ENCODE results near the gene DCTN4. TPM values are rescaled to one million over a fixed set of nuclear protein-coding genes. Genes with fewer than 3 reads are reported as not detected.

The DCTN4 gene
- total RNA-seq, 1 experiment from 2014 or later = 43.9 TPM

DNA sequence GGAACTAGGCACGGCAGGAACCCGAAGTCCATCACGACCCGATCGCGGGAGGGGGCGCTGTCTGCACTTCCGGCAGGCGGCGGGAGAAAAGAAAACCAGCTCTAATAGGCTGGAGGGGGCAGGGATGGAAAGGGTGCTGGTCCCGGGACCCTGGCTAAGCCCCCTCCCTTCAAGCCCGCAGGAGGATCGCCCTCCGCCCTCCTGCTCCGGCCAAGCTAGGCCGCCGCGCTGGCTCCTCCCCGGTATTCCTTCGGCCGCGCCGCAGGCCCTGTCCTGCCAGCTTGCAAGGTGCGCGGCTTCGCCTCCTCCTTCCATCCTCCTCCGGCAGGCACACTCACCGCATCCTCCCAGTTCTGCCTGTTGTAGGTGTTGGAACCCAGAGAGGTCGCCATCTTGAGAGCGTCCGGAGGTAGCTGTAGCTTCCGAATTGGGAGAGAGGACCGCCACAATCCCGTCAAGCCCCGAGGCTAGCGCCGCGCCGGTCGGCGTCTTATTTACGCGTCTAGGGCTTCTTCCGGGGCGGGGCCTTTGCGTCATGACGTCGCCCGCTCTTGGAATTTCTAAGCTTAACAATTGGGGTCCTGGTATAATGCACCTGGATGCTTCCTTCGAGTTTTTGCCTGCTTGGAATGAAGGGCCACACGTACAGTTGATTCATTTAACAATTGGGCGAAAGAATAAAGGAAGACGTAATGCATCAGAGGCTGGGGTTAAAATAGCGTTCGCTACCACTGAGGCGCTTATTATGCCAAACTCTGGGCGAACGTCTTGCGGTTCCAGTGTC lies 58.0 kb downstream of the DCTN4 start, which contains the start of gene RBM22:
RBM22 (minus strand) TSS at position 469 of the 784 bp plus-strand sequence; CDS start at position 392, 77 bp downstream.
- ChIA-PET POLR2A (interaction anchor here (0.5 to 1.9 kb wide), 20 partner anchors 12 to 718 kb away, joined by 3 to 26 read pairs (median 4); partner anchors contain the start of genes DCTN4, RPS14 and SMIM3), CTCF (interaction anchor here (0.6 to 2.7 kb wide), 39 partner anchors 8 to 414 kb away, joined by 3 to 31 read pairs (median 4); partner anchors contain the start of genes DCTN4, IRGM, MYOZ3 and SMIM3)
- Mint-ChIP-seq H3K4me1 (peaks cover 2% of the 10 kb centered on the region; the same call in 1 of the 2 replicates), H3K36me3 (peaks cover 28% of the 10 kb centered on the region), H3K9me3 (no peaks in the 10 kb centered on the region), H3K27me3 (ENCODE audit: low read depth) (no peaks in the 10 kb centered on the region; the same call in 1 of the 2 replicates), H3K27ac (no peak within 1 kb of the TSS), H3K4me3 (no peak within 1 kb of the TSS)
- DNase-seq (ENCODE audit: low spot score) = peak; percentile 92
- peak; percentile 95 for ATAC-seq
- no peak for TF ChIP-seq ATF1 (CRISPR knock-in tag; IDR thresholded peaks at IDR 0.05)
- TF ChIP-seq RELA (CRISPR knock-in tag; IDR thresholded peaks at IDR 0.05; ENCODE audit: borderline replicate concordance) = no peak
- no peak for TF ChIP-seq TEAD4 (CRISPR knock-in tag; IDR thresholded peaks at IDR 0.05)
- TF ChIP-seq, protein P1, sequence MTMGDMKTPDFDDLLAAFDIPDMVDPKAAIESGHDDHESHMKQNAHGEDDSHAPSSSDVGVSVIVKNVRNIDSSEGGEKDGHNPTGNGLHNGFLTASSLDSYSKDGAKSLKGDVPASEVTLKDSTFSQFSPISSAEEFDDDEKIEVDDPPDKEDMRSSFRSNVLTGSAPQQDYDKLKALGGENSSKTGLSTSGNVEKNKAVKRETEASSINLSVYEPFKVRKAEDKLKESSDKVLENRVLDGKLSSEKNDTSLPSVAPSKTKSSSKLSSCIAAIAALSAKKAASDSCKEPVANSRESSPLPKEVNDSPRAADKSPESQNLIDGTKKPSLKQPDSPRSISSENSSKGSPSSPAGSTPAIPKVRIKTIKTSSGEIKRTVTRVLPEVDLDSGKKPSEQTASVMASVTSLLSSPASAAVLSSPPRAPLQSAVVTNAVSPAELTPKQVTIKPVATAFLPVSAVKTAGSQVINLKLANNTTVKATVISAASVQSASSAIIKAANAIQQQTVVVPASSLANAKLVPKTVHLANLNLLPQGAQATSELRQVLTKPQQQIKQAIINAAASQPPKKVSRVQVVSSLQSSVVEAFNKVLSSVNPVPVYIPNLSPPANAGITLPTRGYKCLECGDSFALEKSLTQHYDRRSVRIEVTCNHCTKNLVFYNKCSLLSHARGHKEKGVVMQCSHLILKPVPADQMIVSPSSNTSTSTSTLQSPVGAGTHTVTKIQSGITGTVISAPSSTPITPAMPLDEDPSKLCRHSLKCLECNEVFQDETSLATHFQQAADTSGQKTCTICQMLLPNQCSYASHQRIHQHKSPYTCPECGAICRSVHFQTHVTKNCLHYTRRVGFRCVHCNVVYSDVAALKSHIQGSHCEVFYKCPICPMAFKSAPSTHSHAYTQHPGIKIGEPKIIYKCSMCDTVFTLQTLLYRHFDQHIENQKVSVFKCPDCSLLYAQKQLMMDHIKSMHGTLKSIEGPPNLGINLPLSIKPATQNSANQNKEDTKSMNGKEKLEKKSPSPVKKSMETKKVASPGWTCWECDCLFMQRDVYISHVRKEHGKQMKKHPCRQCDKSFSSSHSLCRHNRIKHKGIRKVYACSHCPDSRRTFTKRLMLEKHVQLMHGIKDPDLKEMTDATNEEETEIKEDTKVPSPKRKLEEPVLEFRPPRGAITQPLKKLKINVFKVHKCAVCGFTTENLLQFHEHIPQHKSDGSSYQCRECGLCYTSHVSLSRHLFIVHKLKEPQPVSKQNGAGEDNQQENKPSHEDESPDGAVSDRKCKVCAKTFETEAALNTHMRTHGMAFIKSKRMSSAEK (CRISPR knock-in tag; IDR thresholded peaks at IDR 0.05; ENCODE audit: borderline replicate concordance) = no peak
- TF ChIP-seq ZNF263 (CRISPR knock-in tag; IDR thresholded peaks at IDR 0.05; ENCODE audit: low read depth) = no peak
- TF ChIP-seq TCF7 (CRISPR knock-in tag; IDR thresholded peaks at IDR 0.05; ENCODE audit: low read depth) = no peak
- no peak for TF ChIP-seq JAZF1 (CRISPR knock-in tag; IDR thresholded peaks at IDR 0.05)
- peak; percentile 55; the same call in 1 of the 2 replicates for TF ChIP-seq ESRRA (CRISPR knock-in tag; IDR thresholded peaks at IDR 0.05; ENCODE audit: borderline replicate concordance)
- TF ChIP-seq SMAD4 (CRISPR knock-in tag; IDR thresholded peaks at IDR 0.05) = no peak
- TF ChIP-seq IRF2 (CRISPR knock-in tag; IDR thresholded peaks at IDR 0.05; ENCODE audit: borderline replicate concordance, low read depth) = no peak
- no peak for TF ChIP-seq NR3C1 (CRISPR knock-in tag; conservative IDR thresholded peaks at IDR 0.05; ENCODE audit: low read depth)
- no peak for TF ChIP-seq ELF4 (CRISPR knock-in tag; IDR thresholded peaks at IDR 0.05; ENCODE audit: low read depth)
- TF ChIP-seq, protein P2, sequence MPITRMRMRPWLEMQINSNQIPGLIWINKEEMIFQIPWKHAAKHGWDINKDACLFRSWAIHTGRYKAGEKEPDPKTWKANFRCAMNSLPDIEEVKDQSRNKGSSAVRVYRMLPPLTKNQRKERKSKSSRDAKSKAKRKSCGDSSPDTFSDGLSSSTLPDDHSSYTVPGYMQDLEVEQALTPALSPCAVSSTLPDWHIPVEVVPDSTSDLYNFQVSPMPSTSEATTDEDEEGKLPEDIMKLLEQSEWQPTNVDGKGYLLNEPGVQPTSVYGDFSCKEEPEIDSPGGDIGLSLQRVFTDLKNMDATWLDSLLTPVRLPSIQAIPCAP (CRISPR knock-in tag; IDR thresholded peaks at IDR 0.05) = no peak
- peak; percentile 96 for TF ChIP-seq SP1 (CRISPR knock-in tag; conservative IDR thresholded peaks at IDR 0.05)
- no peak for TF ChIP-seq NR1H2 (CRISPR knock-in tag; IDR thresholded peaks at IDR 0.05)
- TF ChIP-seq, protein P3, sequence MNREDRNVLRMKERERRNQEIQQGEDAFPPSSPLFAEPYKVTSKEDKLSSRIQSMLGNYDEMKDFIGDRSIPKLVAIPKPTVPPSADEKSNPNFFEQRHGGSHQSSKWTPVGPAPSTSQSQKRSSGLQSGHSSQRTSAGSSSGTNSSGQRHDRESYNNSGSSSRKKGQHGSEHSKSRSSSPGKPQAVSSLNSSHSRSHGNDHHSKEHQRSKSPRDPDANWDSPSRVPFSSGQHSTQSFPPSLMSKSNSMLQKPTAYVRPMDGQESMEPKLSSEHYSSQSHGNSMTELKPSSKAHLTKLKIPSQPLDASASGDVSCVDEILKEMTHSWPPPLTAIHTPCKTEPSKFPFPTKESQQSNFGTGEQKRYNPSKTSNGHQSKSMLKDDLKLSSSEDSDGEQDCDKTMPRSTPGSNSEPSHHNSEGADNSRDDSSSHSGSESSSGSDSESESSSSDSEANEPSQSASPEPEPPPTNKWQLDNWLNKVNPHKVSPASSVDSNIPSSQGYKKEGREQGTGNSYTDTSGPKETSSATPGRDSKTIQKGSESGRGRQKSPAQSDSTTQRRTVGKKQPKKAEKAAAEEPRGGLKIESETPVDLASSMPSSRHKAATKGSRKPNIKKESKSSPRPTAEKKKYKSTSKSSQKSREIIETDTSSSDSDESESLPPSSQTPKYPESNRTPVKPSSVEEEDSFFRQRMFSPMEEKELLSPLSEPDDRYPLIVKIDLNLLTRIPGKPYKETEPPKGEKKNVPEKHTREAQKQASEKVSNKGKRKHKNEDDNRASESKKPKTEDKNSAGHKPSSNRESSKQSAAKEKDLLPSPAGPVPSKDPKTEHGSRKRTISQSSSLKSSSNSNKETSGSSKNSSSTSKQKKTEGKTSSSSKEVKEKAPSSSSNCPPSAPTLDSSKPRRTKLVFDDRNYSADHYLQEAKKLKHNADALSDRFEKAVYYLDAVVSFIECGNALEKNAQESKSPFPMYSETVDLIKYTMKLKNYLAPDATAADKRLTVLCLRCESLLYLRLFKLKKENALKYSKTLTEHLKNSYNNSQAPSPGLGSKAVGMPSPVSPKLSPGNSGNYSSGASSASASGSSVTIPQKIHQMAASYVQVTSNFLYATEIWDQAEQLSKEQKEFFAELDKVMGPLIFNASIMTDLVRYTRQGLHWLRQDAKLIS (CRISPR knock-in tag; IDR thresholded peaks at IDR 0.05; ENCODE audit: borderline replicate concordance) = no peak; the same call in 1 of the 2 replicates
- no peak for TF ChIP-seq FOXJ3 (CRISPR knock-in tag; IDR thresholded peaks at IDR 0.05; ENCODE audit: borderline replicate concordance)
- TF ChIP-seq, protein P4, sequence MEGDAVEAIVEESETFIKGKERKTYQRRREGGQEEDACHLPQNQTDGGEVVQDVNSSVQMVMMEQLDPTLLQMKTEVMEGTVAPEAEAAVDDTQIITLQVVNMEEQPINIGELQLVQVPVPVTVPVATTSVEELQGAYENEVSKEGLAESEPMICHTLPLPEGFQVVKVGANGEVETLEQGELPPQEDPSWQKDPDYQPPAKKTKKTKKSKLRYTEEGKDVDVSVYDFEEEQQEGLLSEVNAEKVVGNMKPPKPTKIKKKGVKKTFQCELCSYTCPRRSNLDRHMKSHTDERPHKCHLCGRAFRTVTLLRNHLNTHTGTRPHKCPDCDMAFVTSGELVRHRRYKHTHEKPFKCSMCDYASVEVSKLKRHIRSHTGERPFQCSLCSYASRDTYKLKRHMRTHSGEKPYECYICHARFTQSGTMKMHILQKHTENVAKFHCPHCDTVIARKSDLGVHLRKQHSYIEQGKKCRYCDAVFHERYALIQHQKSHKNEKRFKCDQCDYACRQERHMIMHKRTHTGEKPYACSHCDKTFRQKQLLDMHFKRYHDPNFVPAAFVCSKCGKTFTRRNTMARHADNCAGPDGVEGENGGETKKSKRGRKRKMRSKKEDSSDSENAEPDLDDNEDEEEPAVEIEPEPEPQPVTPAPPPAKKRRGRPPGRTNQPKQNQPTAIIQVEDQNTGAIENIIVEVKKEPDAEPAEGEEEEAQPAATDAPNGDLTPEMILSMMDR (IDR thresholded peaks at IDR 0.05) = peak; percentile 44; the same call in 1 of the 2 replicates
- TF ChIP-seq, protein P5, sequence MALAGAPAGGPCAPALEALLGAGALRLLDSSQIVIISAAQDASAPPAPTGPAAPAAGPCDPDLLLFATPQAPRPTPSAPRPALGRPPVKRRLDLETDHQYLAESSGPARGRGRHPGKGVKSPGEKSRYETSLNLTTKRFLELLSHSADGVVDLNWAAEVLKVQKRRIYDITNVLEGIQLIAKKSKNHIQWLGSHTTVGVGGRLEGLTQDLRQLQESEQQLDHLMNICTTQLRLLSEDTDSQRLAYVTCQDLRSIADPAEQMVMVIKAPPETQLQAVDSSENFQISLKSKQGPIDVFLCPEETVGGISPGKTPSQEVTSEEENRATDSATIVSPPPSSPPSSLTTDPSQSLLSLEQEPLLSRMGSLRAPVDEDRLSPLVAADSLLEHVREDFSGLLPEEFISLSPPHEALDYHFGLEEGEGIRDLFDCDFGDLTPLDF (CRISPR knock-in tag; IDR thresholded peaks at IDR 0.05) = no peak
- TF ChIP-seq ZNF396 (CRISPR knock-in tag; IDR thresholded peaks at IDR 0.05; ENCODE audit: borderline replicate concordance) = no peak
- TF ChIP-seq EMX1 (CRISPR knock-in tag; IDR thresholded peaks at IDR 0.05) = no peak
- no peak for TF ChIP-seq GTF2I (CRISPR knock-in tag; conservative IDR thresholded peaks at IDR 0.05)
- TF ChIP-seq, protein P6, sequence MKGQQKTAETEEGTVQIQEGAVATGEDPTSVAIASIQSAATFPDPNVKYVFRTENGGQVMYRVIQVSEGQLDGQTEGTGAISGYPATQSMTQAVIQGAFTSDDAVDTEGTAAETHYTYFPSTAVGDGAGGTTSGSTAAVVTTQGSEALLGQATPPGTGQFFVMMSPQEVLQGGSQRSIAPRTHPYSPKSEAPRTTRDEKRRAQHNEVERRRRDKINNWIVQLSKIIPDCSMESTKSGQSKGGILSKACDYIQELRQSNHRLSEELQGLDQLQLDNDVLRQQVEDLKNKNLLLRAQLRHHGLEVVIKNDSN (CRISPR knock-in tag; IDR thresholded peaks at IDR 0.05) = no peak
- no peak for TF ChIP-seq ZNF232 (CRISPR knock-in tag; IDR thresholded peaks at IDR 0.05)

All from WTC11 (cell line).